ENCODE measurements around the gene CHCHD6.

Gene CHCHD6

DNA sequence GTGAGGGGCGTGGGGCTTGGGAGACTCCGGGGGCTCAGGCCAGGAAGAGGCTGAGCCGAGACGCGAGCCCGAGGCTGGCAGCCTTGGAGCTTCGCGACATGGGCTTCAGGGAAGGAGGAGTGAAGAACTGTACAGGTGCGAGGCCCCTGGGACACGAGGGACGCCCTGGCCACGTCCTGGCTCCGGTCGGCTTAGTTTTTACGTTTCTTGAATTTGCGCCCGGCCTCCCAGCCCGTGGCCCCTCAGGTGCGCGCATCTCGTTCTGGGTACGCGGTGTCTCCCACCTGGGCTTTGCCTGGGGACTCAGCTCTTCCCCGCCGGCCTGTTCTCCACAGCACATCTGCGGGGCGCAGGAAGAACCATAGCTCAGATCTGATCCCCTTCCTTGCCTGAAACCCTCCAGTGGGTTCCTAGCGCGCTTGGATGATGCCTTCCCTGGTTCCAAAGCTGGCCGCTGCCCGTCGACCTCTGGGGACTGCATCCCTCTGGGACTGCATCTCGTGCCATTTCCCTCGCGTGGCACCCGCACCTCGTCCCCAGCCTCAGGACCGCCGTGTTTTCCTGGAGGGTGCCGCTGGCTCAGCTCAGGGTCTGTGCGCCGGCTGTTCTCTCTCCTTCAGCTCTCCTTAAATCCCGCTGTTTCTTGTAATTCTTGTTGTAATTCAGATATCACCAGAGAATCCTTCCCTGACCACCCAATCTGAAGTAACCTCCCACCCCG is 614 bp downstream of the CHCHD6 start:
- DNase-seq (ENCODE audit: low spot score), result peak; percentile 39

- DNase-seq (ENCODE audit: low spot score), result no peak
These were observed 2.6 kb downstream of the CHCHD6 start for GRCh38 chr3:126706631-126707030.

DNA sequence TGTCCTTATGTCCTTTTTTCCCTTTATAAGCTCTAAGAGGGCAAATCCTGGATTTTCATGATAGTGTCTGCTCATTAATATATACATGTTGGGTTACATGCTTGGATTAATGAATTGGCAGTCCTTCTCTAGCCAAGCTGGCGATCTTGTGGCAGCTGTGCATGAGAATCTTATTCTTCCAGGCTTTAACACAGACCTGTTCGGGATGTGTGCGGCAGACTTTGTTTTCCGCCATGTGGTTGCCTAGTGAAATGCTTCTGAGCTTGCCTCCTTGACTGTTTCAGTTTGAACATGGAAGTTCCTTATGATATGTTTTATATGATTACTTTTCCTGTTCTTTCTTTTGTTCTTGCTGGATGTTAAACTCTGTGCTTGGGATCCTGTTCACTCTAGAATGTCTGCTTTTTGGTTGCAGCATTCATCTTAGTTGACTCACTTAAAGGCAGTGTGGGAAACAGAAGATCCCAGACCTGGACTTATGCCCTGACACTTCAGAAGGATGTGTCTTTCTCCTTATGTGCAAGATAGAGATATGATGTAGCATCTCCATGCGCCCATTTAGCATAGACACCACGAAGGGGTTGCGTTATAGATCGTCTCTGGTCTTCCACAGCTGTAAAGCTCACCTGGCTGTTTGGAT is 7.2 kb downstream of the CHCHD6 start:
- DNase-seq (ENCODE audit: low spot score), result peak; percentile 40

DNA sequence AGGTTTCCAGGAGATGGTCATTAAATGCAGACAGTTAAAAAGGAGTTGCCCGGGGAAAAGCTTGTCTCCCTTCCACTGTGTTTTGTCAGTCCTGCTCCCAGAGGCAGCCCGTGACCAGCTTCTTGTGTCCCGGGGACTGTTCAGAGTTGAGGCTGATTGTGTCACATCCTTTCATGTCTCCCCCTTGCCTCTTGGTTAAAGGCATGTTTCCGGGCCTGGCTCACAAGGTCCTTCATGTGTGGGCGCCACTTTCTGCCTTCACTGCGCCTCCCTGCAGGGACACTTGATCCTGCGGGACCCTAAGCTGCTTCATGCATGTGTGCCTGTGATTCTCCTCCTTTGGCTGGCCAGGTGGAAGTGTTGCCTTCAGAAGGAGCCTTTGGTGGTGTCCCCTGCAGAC is 9.2 kb downstream of the CHCHD6 start:
- no peak for DNase-seq (ENCODE audit: low spot score)

GRCh38 chr3:126714276-126714900 is 10.3 kb downstream of the CHCHD6 start:
- DNase-seq (ENCODE audit: low spot score), result no peak

DNA sequence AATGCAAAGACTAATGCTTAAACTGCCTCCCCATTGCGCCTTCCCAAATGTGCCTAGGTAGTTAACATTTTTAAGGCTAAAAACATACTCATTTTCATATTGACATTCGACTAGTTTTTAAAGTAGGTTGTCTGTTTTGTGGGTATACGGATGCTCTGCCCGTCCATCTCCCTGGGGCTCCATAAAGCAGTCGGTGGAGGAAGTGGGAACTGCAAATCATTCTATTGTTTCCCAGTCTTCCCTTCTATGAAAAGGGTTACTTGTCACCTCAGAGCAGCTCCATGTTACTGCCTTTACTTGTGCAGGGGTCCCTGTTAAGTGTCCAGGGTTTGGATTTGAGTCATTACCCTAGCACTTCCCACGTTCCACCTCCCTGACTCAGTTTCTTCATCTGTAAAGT is 10.9 kb downstream of the CHCHD6 start:
- no peak for DNase-seq (ENCODE audit: low spot score)

DNA sequence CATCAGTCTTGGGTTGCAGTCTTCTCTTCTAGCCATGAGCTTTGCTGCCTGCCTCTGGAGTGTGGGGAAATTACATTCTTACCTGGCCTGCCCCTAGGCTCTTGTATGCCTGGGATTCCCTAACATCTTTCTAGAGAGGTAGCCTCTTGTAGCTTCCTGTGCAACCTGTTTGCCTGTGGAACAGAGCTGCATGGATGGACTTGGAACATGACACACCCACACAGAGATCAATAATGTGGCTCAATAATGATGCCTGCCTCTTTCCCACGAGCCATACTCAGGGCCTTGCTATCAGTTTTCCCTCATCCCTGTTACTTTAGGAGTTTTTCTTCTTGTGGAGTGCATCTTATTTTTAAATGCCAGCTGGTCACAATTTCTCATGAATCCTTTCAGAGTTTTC is 11.4 kb downstream of the CHCHD6 start:
- DNase-seq (ENCODE audit: low spot score), result no peak

DNA sequence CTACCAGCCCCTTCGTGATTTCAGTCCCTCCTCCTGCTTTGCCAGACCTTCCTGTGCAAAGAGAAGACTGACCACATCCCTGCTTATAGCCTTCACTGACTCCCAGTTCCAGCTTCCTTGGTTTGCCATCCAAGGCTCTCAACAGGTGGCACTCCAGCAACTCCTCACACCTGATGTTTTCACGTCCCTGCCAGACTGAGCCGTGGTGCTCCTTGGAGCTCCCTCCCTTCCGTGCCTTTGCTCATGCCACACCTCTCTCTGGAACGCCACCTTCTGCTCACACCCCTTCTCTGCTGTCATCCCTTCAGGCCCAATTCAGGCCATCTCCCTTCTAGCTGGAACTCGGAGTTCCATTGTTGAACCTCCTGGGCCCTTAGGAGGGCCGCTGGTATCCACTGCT is 12.0 kb downstream of the CHCHD6 start:
- no peak for DNase-seq (ENCODE audit: low spot score)

DNA sequence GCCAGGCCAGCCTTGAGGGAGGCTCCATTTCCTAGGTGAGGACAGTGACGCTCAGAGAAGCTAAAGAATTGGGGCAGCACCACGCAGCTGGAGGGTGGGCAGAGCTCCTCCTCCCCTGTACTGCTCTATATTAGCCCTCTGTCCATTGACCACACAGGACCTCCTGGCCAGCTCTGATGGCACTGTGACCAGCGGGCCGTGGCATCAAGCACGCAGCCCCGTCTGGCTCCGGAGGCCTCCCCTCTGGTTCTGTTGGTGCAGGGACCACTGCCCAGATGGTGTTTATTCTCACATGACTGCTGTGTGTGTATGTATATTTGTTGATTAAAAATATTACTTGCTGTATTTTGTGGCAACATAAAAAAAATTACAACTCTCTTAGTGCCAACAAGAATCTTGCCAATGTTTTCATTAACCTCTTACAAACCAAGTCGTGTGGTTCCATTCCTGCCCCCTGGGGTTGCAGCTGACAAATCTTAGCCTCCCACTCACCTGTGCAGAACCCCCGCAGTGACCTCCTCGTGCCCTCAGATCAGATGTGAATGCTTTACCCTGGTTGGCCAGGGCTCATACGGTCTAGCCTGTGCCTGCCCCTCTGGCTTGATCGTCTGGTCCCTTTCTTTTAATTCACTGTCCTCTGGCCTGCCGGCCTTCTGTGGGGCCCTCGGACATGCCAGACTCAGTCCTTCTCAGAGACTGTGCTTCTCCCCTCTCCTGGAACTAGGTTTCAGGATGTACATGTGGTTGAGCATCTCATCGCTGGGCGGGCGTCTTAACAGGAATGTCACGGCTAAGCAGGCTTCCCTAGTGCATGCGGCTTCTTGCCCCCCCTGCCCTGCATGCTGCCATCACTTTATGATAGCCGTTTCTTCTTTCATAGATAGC is 14.8 kb downstream of the CHCHD6 start:
- no peak for DNase-seq (ENCODE audit: low spot score)

DNA sequence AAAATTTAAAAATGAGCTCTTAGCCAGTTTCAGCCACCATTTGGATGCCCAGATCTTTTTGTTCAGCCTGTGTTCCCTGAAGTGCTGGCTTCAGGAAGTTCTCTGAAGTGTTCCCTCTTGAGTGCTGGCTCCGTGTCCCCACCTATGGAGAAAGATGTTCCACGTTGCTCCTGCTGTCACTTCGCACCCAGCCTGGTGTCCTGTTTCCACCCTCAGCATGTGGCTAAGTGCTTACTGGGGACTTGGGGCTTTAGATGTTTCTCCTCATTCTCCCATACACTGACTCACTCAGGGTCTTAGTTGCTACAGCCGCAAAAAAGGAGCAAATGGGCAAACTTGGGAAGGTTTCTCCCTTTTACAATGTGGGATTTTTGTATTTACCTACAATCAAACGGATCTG is 16.6 kb downstream of the CHCHD6 start:
- DNase-seq (ENCODE audit: low spot score), result no peak

DNA sequence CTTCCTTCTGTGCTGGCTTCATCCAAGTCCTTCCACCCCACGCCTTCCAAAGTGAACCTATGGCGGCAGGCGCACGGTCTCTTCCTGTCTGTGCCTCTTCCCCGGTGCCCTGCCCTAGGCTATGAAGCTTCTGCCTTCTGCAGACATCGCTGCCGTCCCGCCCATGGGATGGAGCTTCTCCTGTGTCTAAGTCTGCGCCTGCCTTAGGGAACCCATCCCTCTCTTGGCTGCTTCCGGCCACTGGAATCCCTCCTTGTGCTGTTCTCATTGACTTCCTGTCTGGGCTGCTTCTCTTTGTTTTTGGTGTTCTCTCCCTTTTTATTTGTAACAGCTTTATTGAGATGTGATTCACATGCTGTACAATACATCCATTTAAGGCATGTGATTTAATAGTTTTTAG is 17.2 kb downstream of the CHCHD6 start:
- DNase-seq (ENCODE audit: low spot score), result no peak

- DNase-seq (ENCODE audit: low spot score), result no peak
These were observed 19.2 kb downstream of the CHCHD6 start for GRCh38 chr3:126723237-126723636.

DNA sequence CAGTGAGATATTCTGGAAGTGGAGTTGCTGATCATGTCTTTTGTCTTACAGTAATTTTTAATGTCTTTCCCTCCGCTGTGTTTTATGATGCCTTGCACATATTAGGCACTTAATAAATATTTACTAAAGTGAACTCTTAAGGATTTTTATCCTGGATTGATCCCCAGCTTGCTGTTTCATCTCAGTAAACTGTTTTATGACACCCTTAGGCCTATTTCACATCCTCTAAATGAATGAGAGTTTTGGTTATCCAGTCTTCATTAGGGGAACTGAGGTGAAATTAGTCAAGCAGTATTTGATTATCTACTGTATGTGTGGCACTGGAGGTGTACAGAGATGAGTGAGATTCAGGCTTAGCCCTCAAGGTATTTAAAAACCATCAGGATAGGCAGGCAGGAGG is 19.8 kb downstream of the CHCHD6 start:
- no peak for DNase-seq (ENCODE audit: low spot score)

- no peak for DNase-seq (ENCODE audit: low spot score)
These were observed 24.6 kb downstream of the CHCHD6 start for GRCh38 chr3:126728680-126729079.

- no peak for DNase-seq (ENCODE audit: low spot score)
These were observed 26.3 kb downstream of the CHCHD6 start for GRCh38 chr3:126730376-126730775.

DNA sequence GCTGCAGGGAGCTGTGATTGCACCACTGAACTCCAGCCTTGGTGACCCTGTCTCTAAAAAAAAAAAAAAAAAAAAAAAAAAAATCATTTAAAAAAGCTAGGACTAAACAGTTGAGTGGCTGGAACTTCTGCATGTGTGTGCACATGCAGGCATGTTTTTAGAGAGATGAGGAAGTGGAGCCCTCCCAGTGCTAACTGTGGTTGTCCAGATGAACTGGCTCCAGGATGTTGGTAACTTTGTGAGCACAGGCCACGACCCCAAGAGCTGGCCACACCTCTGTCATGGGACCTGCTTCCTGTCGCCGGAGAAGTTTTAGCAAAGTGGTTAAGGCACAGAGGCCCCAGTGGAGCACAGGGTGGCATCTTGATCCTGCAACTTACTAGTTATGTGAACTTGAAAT is 27.0 kb downstream of the CHCHD6 start:
- no peak for DNase-seq (ENCODE audit: low spot score)

DNA sequence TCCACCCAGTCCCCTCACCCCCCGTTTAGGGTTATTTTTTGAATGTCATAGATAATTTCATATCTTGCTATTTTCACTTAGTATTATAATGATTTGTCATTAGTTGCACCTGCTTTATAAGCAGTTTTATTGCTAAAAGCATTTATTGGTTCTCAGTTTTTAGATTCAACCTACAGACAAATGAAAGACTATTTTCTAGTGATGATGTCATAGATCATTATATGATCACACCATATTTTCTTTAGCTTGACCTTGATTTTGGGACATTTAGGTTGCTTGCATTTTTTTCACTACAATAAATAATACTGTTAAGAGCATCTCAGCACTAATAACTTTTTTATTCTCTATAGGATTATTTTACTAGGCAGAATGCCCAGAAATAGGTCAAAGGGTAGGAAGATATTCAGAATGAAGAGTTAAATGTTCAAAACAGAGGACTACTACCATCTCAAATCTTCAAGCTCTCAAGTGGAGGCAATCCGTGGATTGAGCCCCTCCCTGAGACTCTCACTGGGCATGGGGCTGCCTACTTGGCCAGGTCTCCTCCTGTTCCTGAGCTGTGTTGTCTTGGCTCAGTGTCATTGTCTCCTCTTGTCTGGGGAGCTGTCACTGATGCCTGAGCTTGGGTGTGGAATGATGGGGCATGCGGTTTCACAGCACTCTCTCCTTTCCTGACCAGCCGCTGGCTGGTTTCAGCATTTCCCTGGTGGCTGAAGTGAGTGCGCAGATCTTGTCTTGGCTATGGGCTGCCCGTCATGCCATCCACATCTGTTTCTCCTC is 28.4 kb downstream of the CHCHD6 start:
- DNase-seq (ENCODE audit: low spot score), result no peak

DNA sequence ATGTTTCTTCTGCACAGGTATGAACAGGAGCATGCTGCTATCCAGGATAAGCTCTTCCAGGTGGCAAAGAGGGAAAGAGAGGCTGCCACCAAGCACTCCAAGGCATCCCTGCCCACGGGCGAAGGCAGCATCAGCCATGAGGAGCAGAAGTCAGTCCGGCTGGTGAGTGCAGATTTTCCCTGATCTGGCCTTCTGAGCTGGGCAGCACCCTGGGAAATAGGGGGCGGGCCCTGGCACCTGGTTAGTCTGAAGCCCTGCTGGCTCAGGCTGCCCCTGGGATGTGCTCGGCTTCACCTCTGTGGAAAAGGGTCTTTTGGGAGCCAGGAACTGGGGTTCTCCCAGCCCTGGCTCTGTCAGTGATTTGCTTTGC is 29.0 kb downstream of the CHCHD6 start:
- no peak for DNase-seq (ENCODE audit: low spot score)

GRCh38 chr3:126734106-126734723 is 30.2 kb downstream of the CHCHD6 start:
- DNase-seq (ENCODE audit: low spot score), result no peak

DNA sequence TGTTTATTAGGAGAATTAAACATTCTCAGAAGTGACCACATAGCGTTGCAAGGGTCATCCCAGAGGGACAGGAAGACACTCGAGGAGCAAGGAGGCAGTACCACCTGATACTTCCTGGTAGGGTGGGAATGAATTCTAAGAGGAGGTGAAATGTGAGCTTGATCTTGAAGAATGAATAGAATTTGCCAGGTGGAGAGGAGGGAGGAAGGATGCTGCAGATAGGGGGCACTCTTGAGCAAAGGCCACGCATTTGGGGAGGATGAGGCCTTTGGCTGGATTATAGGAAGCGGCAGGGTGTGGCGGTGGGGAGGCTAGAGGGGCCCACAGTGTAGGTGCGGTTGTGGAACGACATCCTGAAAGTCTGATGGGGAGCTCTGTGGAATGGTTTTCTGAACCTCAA is 33.5 kb downstream of the CHCHD6 start:
- DNase-seq (ENCODE audit: low spot score), result no peak

- no peak for DNase-seq (ENCODE audit: low spot score)
These were observed 38.0 kb downstream of the CHCHD6 start for GRCh38 chr3:126742057-126742456.
